Panc1 (cell line): Measurements from ENCODE around the gene CCDC85C. TPM values are rescaled to one million over a fixed set of nuclear protein-coding genes. Genes with fewer than 3 reads are reported as not detected.

Source experiments
- ATAC-seq: fragments of 200-7000 bp; cut with Tn5 transposase; 2 replicates; pipeline ENCODE4 v1.9.1; 2020; ENCODE audit warnings: mild to moderate bottlenecking, moderate library complexity
- BruUV-seq: library from RNA; stranded (reverse); fragments of 400-500 nt; replicated peaks from 2 replicates; lab custom pipeline; 2021; lab: Mats Ljungman, UMichigan
- CTCF ChIA-PET: fragments of 300-600 bp; sonication (Branson Sonifier 250); formaldehyde crosslinking; loops from one replicate; lab custom pipeline; 2022; ENCODE audit warnings: antibody characterized with exemption; lab: Charles Lee
- POLR2A ChIA-PET: fragments of 300-600 bp; sonication (Branson Sonifier 250); formaldehyde crosslinking; loops from one replicate; lab custom pipeline; 2022; ENCODE audit warnings: antibody characterized with exemption; lab: Charles Lee
- DNase-seq: peaks from one replicate; pipeline ENCODE4 v3.0.0-alpha.2; 2010; ENCODE audit warnings: low read depth, low spot score
- H3K27ac ChIP-seq: 2 replicates; pipeline ENCODE4 v1.5.1; 2011; ENCODE audit warnings: mild to moderate bottlenecking, low read length, inconsistent platforms
- H3K27me3 ChIP-seq: fragments of 200-500 bp; sonication (Bioruptor generic); 2 replicates; pipeline ENCODE4 v1.6.0; 2014; ENCODE audit warnings: low read length, inconsistent platforms; ENCODE audit not compliant: control insufficient read depth, insufficient read depth
- H3K36me3 ChIP-seq: fragments of 200-500 bp; sonication (Bioruptor generic); 2 replicates; pipeline ENCODE4 v1.5.1; 2014; ENCODE audit warnings: inconsistent platforms, mild to moderate bottlenecking, low read length, moderate library complexity; ENCODE audit not compliant: control insufficient read depth, insufficient read depth
- H3K4me1 ChIP-seq: 2 replicates; pipeline ENCODE4 v1.5.1; 2011; ENCODE audit warnings: inconsistent platforms, mild to moderate bottlenecking, low read length, moderate library complexity; ENCODE audit not compliant: control insufficient read depth, insufficient read depth
- H3K4me3 ChIP-seq, 2 experiments: 2 replicates each; pipeline ENCODE4 v1.5.1; 2011 to 2012; ENCODE audit warnings: low read depth in 2 of 2, low read length in 2 of 2, mild to moderate bottlenecking in 2 of 2, inconsistent platforms in 1 of 2, moderate library complexity in 1 of 2
- H3K9me3 ChIP-seq: fragments of 200-500 bp; sonication (Bioruptor generic); 2 replicates; pipeline ENCODE4 v1.5.1; 2014; ENCODE audit warnings: low read depth, mild to moderate bottlenecking, inconsistent platforms, low read length, moderate library complexity; ENCODE audit not compliant: control insufficient read depth, insufficient read depth
- CTCF ChIP-seq: fragments of 450-650 bp; IDR thresholded peaks from 2 replicates; pipeline ENCODE4 v1.5.1; 2017; ENCODE audit warnings: mild to moderate bottlenecking
- POLR2AphosphoS5 ChIP-seq: IDR thresholded peaks from 2 replicates; pipeline ENCODE4 v1.6.1; 2012; ENCODE audit warnings: mild to moderate bottlenecking, low read depth, low read length, moderate library complexity
- REST ChIP-seq, 2 experiments: IDR thresholded peaks; 2 replicates each; pipeline ENCODE4 v1.6.1; 2011 to 2012; ENCODE audit warnings: low read depth in 2 of 2, control low read depth in 1 of 2, low read length in 1 of 2, mild to moderate bottlenecking in 1 of 2, moderate library complexity in 1 of 2; ENCODE audit not compliant: insufficient read depth in 1 of 2
- SIN3A ChIP-seq: IDR thresholded peaks from 2 replicates; pipeline ENCODE4 v1.6.1; 2012; ENCODE audit warnings: low read depth, mild to moderate bottlenecking, low read length, moderate library complexity, borderline replicate concordance; ENCODE audit not compliant: insufficient read depth
- TCF7L2 ChIP-seq: IDR thresholded peaks from 2 replicates; pipeline ENCODE4 v1.6.1; 2011; ENCODE audit warnings: mild to moderate bottlenecking, low read depth, low read length, inconsistent platforms
- in situ Hi-C: cut with HindIII; loops from 2 replicates; pipeline ENCODE4 v1.10.0; 2016; ENCODE audit warnings: low sequenced_read_pairs, low pct_unique_long_range_greater_than_20kb
- intact Hi-C: fragments of 100-400 bp; cut with micrococcal nuclease; formaldehyde crosslinking; loops from one replicate; pipeline ENCODE4 v1.10.0; 2022; ENCODE audit not compliant: unreplicated experiment
- total RNA-seq: library from RNA; stranded (reverse); gene quantifications from one replicate; pipeline ENCODE4 v1.2.1, GENCODE V29; 2021; ENCODE audit not compliant: unreplicated experiment

The CCDC85C gene
- total RNA-seq, 1 experiment from 2014 or later, result 96.6 TPM

DNA sequence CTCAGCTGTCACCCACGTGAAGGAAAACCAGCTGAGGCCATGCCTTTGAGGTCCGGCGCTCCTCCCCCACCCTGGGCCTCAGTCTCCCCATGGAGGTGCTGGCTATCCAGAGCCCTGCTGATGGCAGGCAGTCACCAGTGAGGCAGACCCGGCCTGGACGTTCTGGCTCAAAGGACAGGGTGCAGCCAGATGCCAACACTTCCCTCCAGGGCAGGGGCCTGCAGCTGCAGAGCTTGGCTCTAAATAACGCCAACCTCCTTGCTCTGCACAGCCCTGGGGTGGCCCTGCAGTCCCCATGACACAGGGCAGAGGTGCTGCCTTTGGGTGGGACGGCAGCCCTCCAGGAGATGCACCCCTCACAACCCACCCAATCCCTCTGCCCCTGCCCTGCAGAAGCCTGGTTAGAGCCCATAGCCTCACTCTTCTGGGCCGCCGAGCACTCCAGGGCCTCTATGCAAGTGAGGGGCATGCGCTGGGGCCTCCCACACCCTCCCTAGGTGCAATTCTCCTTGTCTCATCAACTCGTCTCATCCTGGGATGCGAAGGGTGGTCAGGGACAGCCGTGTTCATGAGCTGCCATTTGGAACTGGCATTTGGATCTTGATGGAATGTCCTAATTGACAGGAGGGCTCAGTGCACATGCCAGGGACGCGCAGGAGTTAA, 30.4 kb downstream of the CCDC85C start:
- ATAC-seq, result no peak
- no peaks in the 10 kb centered on the region for H3K9me3 ChIP-seq
- peak overlapping the region; percentile 90 for H3K27ac ChIP-seq
- intact Hi-C loops, result no loop called here
- no peak for DNase-seq
- TF ChIP-seq REST (IDR thresholded peaks at IDR 0.05; ENCODE audit: insufficient read depth in 1 of 2, low read depth in 2 of 2, low read length in 1 of 2) (no peak), SIN3A (no peak), TCF7L2 (no peak), POLR2AphosphoS5 (no peak)
- ChIA-PET CTCF (interaction anchor here (1.3 kb wide), 2 partner anchors 11 to 51 kb away, joined by 3 to 4 read pairs; no protein-coding TSS in a partner anchor), POLR2A (no interaction called here)
- H3K4me1 ChIP-seq, result peaks cover 87% of the 10 kb centered on the region
- H3K4me3 ChIP-seq, result no peak overlapping the region
- H3K27me3 ChIP-seq, result no peaks in the 10 kb centered on the region
- in situ Hi-C loops, result no loop called here
- no TSS peak for BruUV-seq
- H3K36me3 ChIP-seq, result no peaks in the 10 kb centered on the region

- Histone ChIP-seq H3K36me3 (no peaks in the 10 kb centered on the region), H3K27ac (peak overlapping the region; percentile 90), H3K9me3 (no peaks in the 10 kb centered on the region), H3K27me3 (no peaks in the 10 kb centered on the region), H3K4me1 (peaks cover 92% of the 10 kb centered on the region), H3K4me3 (no peak overlapping the region)
- CTCF ChIA-PET, result no interaction called here
- in situ Hi-C loops (no loop called here), intact Hi-C loops (no loop called here)
- DNase-seq (no peak), ATAC-seq (no peak)
- no peak for TF ChIP-seq POLR2AphosphoS5
- TF ChIP-seq CTCF, result no peak
- TF ChIP-seq SIN3A, result no peak
- TF ChIP-seq REST (IDR thresholded peaks at IDR 0.05; ENCODE audit: insufficient read depth in 1 of 2, low read depth in 2 of 2, low read length in 1 of 2), result no peak
- TF ChIP-seq TCF7L2, result no peak
- BruUV-seq, result no TSS peak
- POLR2A ChIA-PET, result no interaction called here
Observed at GRCh38 chr14:99573000-99573330, 31.0 kb downstream of the CCDC85C start.
